IPS-18a (cell line): ENCODE data around the gene ALG9.
"Not testable (repeated sequence)": the region's sequence is repeated elsewhere in the genome, so short reads cannot be mapped to it uniquely, and the experiment has no call there.

Source experiments
- H3K27ac ChIP-seq: one replicate; pipeline ENCODE4 v1.5.1; 2013; ENCODE audit warnings: low read length
- H3K27me3 ChIP-seq: one replicate; pipeline ENCODE4 v1.6.1; 2013; ENCODE audit warnings: mild to moderate bottlenecking, low read length; ENCODE audit not compliant: control insufficient read depth, insufficient read depth
- H3K36me3 ChIP-seq: one replicate; pipeline ENCODE4 v1.6.1; 2013; ENCODE audit warnings: low read depth, low read length; ENCODE audit not compliant: control insufficient read depth
- H3K4me1 ChIP-seq: one replicate; pipeline ENCODE4 v1.6.1; 2013; ENCODE audit warnings: low read depth, low read length; ENCODE audit not compliant: control insufficient read depth
- H3K4me3 ChIP-seq: one replicate; pipeline ENCODE4 v1.5.1; 2013; ENCODE audit warnings: low read length
- H3K9ac ChIP-seq: one replicate; pipeline ENCODE4 v1.6.1; 2013; ENCODE audit warnings: mild to moderate bottlenecking, low read length, moderate library complexity
- H3K9me3 ChIP-seq: one replicate; pipeline ENCODE4 v1.6.1; 2013; ENCODE audit warnings: low read depth, low read length; ENCODE audit not compliant: control insufficient read depth

ALG9 gene

GRCh38 chr11:111911563-111912401 lies 40.4 kb upstream of the ALG9 start, which contains the start of gene CRYAB:
Gene CRYAB (minus strand): TSS chr11:111911770. CDS start chr11:111911724, 46 bp downstream.
- no peaks in the 10 kb centered on the region for H3K9me3 ChIP-seq
- no peak within 1 kb of the TSS for H3K9ac ChIP-seq
- H3K36me3 ChIP-seq = no peaks in the 10 kb centered on the region
- H3K4me3 ChIP-seq = no peak within 1 kb of the TSS
- H3K4me1 ChIP-seq = peaks cover 11% of the 10 kb centered on the region
- H3K27me3 ChIP-seq = no peaks in the 10 kb centered on the region
- no peak within 1 kb of the TSS for H3K27ac ChIP-seq

DNA sequence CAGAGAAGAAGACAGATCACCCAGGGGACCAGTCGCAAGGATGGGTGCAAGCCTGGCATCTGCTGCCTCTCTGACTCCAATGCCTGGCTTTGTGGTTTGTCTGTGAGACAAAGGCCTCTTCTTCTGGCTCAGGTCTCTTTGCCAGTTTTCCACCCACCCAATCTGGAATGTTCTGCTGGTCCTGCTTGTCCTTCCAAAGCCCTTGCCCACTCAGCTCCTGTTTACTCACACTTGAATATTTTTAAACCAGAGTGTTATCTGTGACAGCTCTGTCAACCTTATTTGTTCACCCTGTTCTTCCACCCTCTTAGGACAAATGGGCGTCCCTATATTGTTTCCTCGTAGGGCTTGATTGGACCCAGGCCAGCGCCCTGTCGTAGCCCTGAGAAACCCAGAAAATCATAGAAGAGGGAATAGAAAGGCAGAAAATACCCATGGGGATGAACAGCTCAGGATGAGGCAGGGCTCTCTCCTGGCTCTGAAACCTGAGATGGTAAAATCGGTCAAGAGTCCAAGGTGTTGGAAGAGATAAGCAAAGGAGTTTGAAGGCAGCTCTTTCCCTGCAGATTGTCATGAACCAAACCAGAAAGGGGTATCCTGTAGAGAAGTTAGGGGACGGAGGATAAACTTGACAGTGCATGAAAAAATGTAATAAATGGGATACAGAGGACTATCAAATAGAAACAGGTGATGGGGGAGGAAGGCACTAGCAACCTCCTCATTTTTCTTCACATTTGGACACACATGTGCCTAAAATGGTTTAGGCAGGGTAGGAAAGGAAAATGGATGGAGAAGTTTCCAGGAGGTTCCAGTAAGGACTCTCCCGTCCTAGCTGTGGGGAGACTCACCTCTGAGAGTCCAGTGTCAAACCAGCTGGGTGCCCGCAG lies 39.5 kb upstream of the ALG9 start:
- H3K9me3 ChIP-seq = no peaks in the 10 kb centered on the region
- H3K36me3 ChIP-seq = no peaks in the 10 kb centered on the region
- no peak overlapping the region for H3K27ac ChIP-seq
- no peak overlapping the region for H3K4me3 ChIP-seq
- H3K27me3 ChIP-seq = no peaks in the 10 kb centered on the region
- H3K4me1 ChIP-seq = peaks cover 11% of the 10 kb centered on the region
- no peak overlapping the region for H3K9ac ChIP-seq

DNA sequence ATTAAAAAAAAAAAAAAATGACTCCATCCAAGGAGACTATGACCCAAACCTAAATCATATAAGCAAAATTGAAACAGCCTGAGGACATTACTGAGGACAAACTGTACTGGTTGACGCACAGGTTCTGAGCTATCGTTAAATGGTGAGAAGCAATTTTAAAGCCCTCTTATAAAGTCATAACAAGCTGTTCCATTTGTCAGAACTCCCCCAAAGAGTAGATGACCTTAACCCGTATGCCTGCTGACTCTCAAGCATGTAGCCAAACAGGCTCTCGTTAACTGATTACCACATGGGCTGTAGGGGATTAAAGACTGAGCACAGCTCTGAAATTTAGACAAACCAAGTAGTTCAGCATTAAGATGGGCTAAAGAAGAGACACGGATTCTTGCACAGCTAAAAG lies 38.0 kb upstream of the ALG9 start:
- H3K27ac ChIP-seq = no peak overlapping the region
- no peak overlapping the region for H3K4me3 ChIP-seq
- H3K4me1 ChIP-seq = peaks cover 11% of the 10 kb centered on the region
- H3K9me3 ChIP-seq = no peaks in the 10 kb centered on the region
- no peaks in the 10 kb centered on the region for H3K27me3 ChIP-seq
- no peak overlapping the region for H3K9ac ChIP-seq
- no peaks in the 10 kb centered on the region for H3K36me3 ChIP-seq

DNA sequence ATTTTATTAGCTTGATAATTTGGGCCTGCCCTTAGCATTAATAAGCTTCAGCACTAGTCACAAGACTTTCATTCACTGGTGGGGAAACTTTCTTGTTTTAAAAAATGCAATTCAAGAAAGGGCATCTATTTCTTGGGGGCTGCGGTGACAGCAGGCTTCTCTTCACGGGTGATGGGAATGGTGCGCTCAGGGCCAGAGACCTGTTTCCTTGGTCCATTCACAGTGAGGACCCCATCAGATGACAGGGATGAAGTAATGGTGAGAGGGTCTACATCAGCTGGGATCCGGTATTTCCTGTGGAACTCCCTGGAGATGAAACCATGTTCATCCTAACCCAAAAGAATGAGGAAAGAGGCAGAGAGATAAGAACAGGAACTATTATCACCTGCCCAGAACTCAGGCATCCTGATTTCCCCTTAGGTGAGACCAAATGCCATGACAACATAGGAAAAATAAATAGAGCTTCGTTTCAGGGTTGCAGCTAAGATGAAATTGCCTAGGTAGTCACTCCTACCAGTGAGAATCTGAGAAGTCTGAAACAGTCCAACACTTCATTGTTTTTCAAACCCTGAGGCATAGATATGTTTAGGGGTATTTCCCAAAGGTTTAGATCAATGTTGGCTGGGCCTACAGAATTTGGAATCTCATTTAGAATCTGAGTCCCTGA lies 37.4 kb upstream of the ALG9 start:
- Histone ChIP-seq H3K4me3 (no peak overlapping the region), H3K9me3 (no peaks in the 10 kb centered on the region), H3K4me1 (peaks cover 11% of the 10 kb centered on the region), H3K27ac (no peak overlapping the region), H3K36me3 (no peaks in the 10 kb centered on the region), H3K9ac (no peak overlapping the region), H3K27me3 (no peaks in the 10 kb centered on the region)

GRCh38 chr11:111906680-111907079 lies 35.3 kb upstream of the ALG9 start:
- H3K27me3 ChIP-seq = no peaks in the 10 kb centered on the region
- H3K4me3 ChIP-seq = no peak overlapping the region
- H3K36me3 ChIP-seq = no peaks in the 10 kb centered on the region
- no peak overlapping the region for H3K27ac ChIP-seq
- H3K4me1 ChIP-seq = peaks cover 3% of the 10 kb centered on the region
- no peaks in the 10 kb centered on the region for H3K9me3 ChIP-seq
- H3K9ac ChIP-seq = no peak overlapping the region

DNA sequence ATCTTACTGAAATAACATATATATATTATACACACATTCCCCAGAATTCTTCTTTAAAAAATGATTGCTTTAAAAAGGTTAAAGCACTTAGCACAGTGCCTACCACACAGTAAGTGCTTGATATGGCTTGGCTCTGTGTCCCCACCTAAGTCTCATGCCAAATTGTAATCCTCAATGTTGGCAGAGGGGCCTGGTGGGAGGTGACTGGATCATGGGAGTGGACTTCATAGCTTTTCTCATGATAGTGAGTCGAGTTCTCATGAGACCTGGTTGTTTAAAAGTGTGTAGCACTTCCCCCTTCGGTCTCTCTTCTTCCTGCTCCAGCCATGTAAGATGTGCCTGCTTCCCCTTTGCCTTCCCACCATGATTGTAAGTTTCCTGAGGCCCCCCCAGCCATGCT lies 34.0 kb upstream of the ALG9 start:
- Histone ChIP-seq H3K27ac (no peak overlapping the region), H3K9ac (no peak overlapping the region), H3K4me3 (no peak overlapping the region)

DNA sequence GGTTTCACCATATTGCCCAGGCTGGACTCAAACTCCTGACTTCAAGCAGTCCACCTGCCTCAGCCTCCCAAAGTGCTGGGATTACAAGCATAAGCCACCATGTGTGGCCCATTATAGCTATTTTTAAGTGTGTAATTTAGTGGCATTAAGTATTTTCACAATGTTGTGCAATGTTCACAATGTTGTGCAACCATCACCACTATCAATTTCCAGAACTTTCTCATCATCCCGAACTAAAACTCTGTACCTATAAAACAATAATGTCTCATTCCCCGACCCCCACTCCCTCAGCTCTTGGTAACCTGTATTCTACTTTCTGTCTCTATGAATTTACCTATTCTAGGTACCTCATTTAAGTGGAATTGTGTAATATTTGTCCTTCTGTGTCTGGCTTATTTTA lies 15.5 kb upstream of the ALG9 start:
- Histone ChIP-seq H3K9me3 (no peaks in the 10 kb centered on the region), H3K4me3 (no peak overlapping the region), H3K4me1 (no peaks in the 10 kb centered on the region), H3K27ac (no peak overlapping the region), H3K9ac (no peak overlapping the region), H3K27me3 (no peaks in the 10 kb centered on the region), H3K36me3 (no peaks in the 10 kb centered on the region)

More for the DNA sequence above, 34.0 kb upstream of the ALG9 start:
- H3K9me3 ChIP-seq = no peaks in the 10 kb centered on the region
- no peaks in the 10 kb centered on the region for H3K4me1 ChIP-seq
- no peaks in the 10 kb centered on the region for H3K36me3 ChIP-seq
- H3K27me3 ChIP-seq = no peaks in the 10 kb centered on the region

DNA sequence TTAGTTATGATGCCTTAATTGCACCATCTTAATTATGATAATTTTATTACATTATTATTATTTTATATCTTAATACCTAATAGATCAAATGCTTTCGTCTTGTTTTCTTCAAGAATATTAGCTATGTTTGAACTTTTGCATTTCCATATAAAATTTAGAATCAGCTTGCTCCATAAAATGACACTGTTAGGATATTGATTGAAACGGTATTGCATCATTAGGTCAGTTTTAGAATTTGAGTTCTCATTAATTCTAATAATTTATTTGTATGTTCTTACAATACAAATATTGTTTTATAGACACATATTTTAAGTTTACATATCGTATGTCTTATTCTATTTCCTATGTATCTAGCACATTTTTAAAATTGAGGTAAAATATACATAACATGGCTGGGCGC lies 14.7 kb upstream of the ALG9 start:
- H3K27me3 ChIP-seq = no peaks in the 10 kb centered on the region
- no peak overlapping the region for H3K27ac ChIP-seq
- H3K36me3 ChIP-seq = no peaks in the 10 kb centered on the region
- H3K9ac ChIP-seq = no peak overlapping the region
- no peaks in the 10 kb centered on the region for H3K9me3 ChIP-seq
- H3K4me3 ChIP-seq = no peak overlapping the region
- H3K4me1 ChIP-seq = no peaks in the 10 kb centered on the region

DNA sequence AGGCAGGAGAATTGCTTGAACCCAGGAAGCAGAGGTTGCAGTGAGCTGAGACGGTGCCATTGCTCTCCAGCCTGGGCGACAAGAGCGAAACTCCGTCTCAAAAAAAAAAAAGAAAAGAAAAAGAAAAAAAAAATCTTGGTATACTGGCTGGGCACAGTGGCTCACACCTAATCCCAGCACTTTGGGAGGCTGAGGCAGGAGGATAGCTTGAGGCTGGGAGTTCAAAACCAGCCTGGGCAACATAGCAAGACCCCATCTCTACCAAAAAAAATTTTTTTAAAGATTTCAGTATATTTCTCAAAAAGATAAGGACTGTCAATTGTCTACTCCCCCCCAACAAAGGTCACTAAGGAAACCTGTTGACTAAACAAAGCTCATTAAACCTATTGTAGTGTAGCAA lies 13.7 kb upstream of the ALG9 start:
- not testable (repeated sequence) for H3K9ac ChIP-seq, H3K27me3 ChIP-seq, H3K9me3 ChIP-seq, H3K4me3 ChIP-seq, H3K4me1 ChIP-seq, H3K27ac ChIP-seq, H3K36me3 ChIP-seq

- H3K36me3 ChIP-seq = no peaks in the 10 kb centered on the region
- peaks cover 5% of the 10 kb centered on the region for H3K4me1 ChIP-seq
- H3K9me3 ChIP-seq = no peaks in the 10 kb centered on the region
- no peak overlapping the region for H3K27ac ChIP-seq
- no peak overlapping the region for H3K4me3 ChIP-seq
- no peaks in the 10 kb centered on the region for H3K27me3 ChIP-seq
- H3K9ac ChIP-seq = no peak overlapping the region
Observed at GRCh38 chr11:111882202-111882601, 10.8 kb upstream of the ALG9 start.

DNA sequence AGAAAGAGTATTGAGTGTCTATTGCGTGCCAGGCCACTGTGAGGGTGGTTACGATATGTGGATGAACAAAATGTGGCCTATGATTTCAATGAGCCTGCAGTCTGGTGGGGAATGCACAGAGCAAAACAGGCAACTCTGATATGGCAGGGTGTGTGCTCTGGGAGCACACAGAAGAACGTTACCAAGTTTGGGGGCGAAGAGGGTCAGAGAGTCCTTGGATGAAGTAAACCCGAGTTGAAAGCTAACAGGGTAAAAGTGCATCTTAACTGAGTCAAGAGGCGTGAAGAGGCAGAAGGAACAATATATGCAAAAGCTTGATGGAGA lies 8.2 kb upstream of the ALG9 start:
- Histone ChIP-seq H3K9ac (peak overlapping the region; percentile 84), H3K9me3 (no peaks in the 10 kb centered on the region), H3K27me3 (no peaks in the 10 kb centered on the region), H3K36me3 (no peaks in the 10 kb centered on the region), H3K4me1 (peaks cover 5% of the 10 kb centered on the region), H3K27ac (peak overlapping the region; percentile 97), H3K4me3 (peak overlapping the region; percentile 99)
